DOHH2 (cell line): ENCODE results near the gene CMC1.

Experiments
- H3F3A ChIP-seq: fragments of 200-600 bp; sonication (generic), shearing (Covaris generic); 2 replicates; pipeline ENCODE4 v1.6.0; 2016; ENCODE audit warnings: antibody characterized with exemption, mild to moderate bottlenecking; ENCODE audit not compliant: control insufficient read depth, insufficient read depth
- H3K27ac ChIP-seq: fragments of 200-600 bp; sonication (generic); 2 replicates; pipeline ENCODE4 v1.5.1; 2014; ENCODE audit warnings: low read depth, mild to moderate bottlenecking, low read length, moderate library complexity
- H3K27me3 ChIP-seq: fragments of 200-600 bp; sonication (generic); 2 replicates; pipeline ENCODE4 v1.6.1; 2014; ENCODE audit warnings: mild to moderate bottlenecking, low read length, mixed read lengths; ENCODE audit not compliant: control insufficient read depth
- H3K36me3 ChIP-seq: fragments of 200-600 bp; sonication (generic); 2 replicates; pipeline ENCODE4 v1.6.1; 2014; ENCODE audit warnings: mild to moderate bottlenecking, low read length, moderate library complexity, mixed read lengths; ENCODE audit not compliant: control insufficient read depth
- H3K4me1 ChIP-seq: fragments of 200-600 bp; sonication (generic); 2 replicates; pipeline ENCODE4 v1.6.1; 2014; ENCODE audit warnings: mild to moderate bottlenecking, low read length, mixed read lengths; ENCODE audit not compliant: control insufficient read depth
- H3K4me2 ChIP-seq: fragments of 200-600 bp; sonication (generic); 2 replicates; pipeline ENCODE4 v1.6.0; 2014; ENCODE audit warnings: mild to moderate bottlenecking, low read length, moderate library complexity
- H3K4me3 ChIP-seq: fragments of 200-600 bp; sonication (generic); 2 replicates; pipeline ENCODE4 v1.5.1; 2014; ENCODE audit warnings: mild to moderate bottlenecking, low read length, mixed read lengths
- H3K79me2 ChIP-seq: fragments of 200-600 bp; sonication (generic); 2 replicates; pipeline ENCODE4 v1.6.1; 2014; ENCODE audit warnings: mild to moderate bottlenecking, low read length, mixed read lengths; ENCODE audit not compliant: control insufficient read depth
- H3K9me2 ChIP-seq: fragments of 200-600 bp; sonication (generic); replicated peaks from 2 replicates; pipeline ENCODE4 v1.6.1; 2014; ENCODE audit warnings: mild to moderate bottlenecking, low read length, mixed read lengths; ENCODE audit not compliant: control insufficient read depth
- H3K9me3 ChIP-seq: fragments of 200-600 bp; sonication (generic); 2 replicates; pipeline ENCODE4 v1.6.1; 2014; ENCODE audit warnings: antibody characterized with exemption, low read length, mixed read lengths; ENCODE audit not compliant: control insufficient read depth, insufficient read depth
- H4K20me1 ChIP-seq: fragments of 200-600 bp; sonication (generic); 2 replicates; pipeline ENCODE4 v1.6.0; 2014; ENCODE audit warnings: low read depth, mild to moderate bottlenecking, antibody characterized with exemption, low read length, moderate library complexity; ENCODE audit not compliant: control insufficient read depth, insufficient read depth
- EZH2phosphoT487 ChIP-seq: fragments of 200-600 bp; sonication (generic); IDR thresholded peaks from 2 replicates; pipeline ENCODE4 v1.6.1; 2017; ENCODE audit warnings: borderline replicate concordance, mild to moderate bottlenecking, antibody characterized with exemption, low read length, moderate library complexity, mixed read lengths
- TF ChIP-seq, protein P1 (sequence below): fragments of 200-600 bp; sonication (generic); IDR thresholded peaks from one replicate; pipeline ENCODE4 v1.5.1; 2014; ENCODE audit warnings: antibody characterized with exemption, mild to moderate bottlenecking, low read depth, low read length; ENCODE audit not compliant: poor library complexity, severe bottlenecking

The CMC1 gene

GRCh38 chr3:28320981-28321380 lies 79.6 kb downstream of the CMC1 start:
- Histone ChIP-seq H3K9me2 (no peaks in the 10 kb centered on the region), H3K79me2 (no peaks in the 10 kb centered on the region), H3K4me3 (no peak overlapping the region), H3K4me2 (no peak overlapping the region), H3F3A (peaks cover 3% of the 10 kb centered on the region; the same call in 1 of the 2 replicates), H3K9me3 (no peaks in the 10 kb centered on the region), H4K20me1 (no peaks in the 10 kb centered on the region), H3K27ac (no peak overlapping the region), H3K4me1 (no peaks in the 10 kb centered on the region), H3K36me3 (peaks cover 42% of the 10 kb centered on the region), H3K27me3 (no peaks in the 10 kb centered on the region)
- TF ChIP-seq EZH2phosphoT487 = no peak
- TF ChIP-seq, protein P1, sequence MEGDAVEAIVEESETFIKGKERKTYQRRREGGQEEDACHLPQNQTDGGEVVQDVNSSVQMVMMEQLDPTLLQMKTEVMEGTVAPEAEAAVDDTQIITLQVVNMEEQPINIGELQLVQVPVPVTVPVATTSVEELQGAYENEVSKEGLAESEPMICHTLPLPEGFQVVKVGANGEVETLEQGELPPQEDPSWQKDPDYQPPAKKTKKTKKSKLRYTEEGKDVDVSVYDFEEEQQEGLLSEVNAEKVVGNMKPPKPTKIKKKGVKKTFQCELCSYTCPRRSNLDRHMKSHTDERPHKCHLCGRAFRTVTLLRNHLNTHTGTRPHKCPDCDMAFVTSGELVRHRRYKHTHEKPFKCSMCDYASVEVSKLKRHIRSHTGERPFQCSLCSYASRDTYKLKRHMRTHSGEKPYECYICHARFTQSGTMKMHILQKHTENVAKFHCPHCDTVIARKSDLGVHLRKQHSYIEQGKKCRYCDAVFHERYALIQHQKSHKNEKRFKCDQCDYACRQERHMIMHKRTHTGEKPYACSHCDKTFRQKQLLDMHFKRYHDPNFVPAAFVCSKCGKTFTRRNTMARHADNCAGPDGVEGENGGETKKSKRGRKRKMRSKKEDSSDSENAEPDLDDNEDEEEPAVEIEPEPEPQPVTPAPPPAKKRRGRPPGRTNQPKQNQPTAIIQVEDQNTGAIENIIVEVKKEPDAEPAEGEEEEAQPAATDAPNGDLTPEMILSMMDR = no peak

- H3K4me3 ChIP-seq = no peak overlapping the region
- peaks cover 49% of the 10 kb centered on the region for H3K36me3 ChIP-seq
- TF ChIP-seq EZH2phosphoT487 = no peak
- TF ChIP-seq, protein P1 = no peak
- H3F3A ChIP-seq = no peaks in the 10 kb centered on the region
- no peaks in the 10 kb centered on the region for H3K9me3 ChIP-seq
- H3K4me2 ChIP-seq = no peak overlapping the region
- no peaks in the 10 kb centered on the region for H4K20me1 ChIP-seq
- no peaks in the 10 kb centered on the region for H3K4me1 ChIP-seq
- no peaks in the 10 kb centered on the region for H3K27me3 ChIP-seq
- no peak overlapping the region for H3K27ac ChIP-seq
- no peaks in the 10 kb centered on the region for H3K9me2 ChIP-seq
- no peaks in the 10 kb centered on the region for H3K79me2 ChIP-seq
These were observed 81.0 kb downstream of the CMC1 start for GRCh38 chr3:28322464-28322863.

GRCh38 chr3:28326458-28326926 lies 85.1 kb downstream of the CMC1 start:
- Histone ChIP-seq H3K79me2 (no peaks in the 10 kb centered on the region), H3F3A (no peaks in the 10 kb centered on the region), H3K27ac (no peak overlapping the region), H4K20me1 (no peaks in the 10 kb centered on the region), H3K27me3 (no peaks in the 10 kb centered on the region), H3K9me2 (no peaks in the 10 kb centered on the region), H3K4me2 (no peak overlapping the region), H3K4me1 (no peaks in the 10 kb centered on the region), H3K36me3 (peaks cover 37% of the 10 kb centered on the region), H3K4me3 (no peak overlapping the region), H3K9me3 (no peaks in the 10 kb centered on the region)
- no peak for TF ChIP-seq EZH2phosphoT487
- TF ChIP-seq, protein P1 = no peak
